K562 (cell line): ENCODE results near the gene DNASE2. TPM values are rescaled to one million over a fixed set of nuclear protein-coding genes. Genes with fewer than 3 reads are reported as not detected.

ENCODE experiments used
- ATAC-seq: fragments of 200-7000 bp; cut with Tn5 transposase; 3 replicates; pipeline ENCODE4 v1.9.1; 2020; ENCODE audit warnings: moderate library complexity
- BruUV-seq: library from RNA; stranded (reverse); fragments of 400-500 nt; replicated peaks from 2 replicates; lab custom pipeline; 2021; lab: Mats Ljungman, UMichigan
- CTCF ChIA-PET: fragments of 300-600 bp; formaldehyde crosslinking; extraction: SDS; loops from one replicate; lab custom pipeline; 2021; ENCODE audit warnings: low intra/inter-chr PET ratio; lab: Yijun Ruan, JAX
- POLR2A ChIA-PET: fragments of 300-600, 350-650 bp; sonication (Branson Sonifier 250); formaldehyde crosslinking; extraction: SDS; loops from one replicate; lab custom pipeline; 2021; ENCODE audit warnings: antibody characterized with exemption, inconsistent platforms; lab: Yijun Ruan, JAX
- DNase-seq, 4 experiments: peaks; one replicate each; pipeline versions ENCODE4 v3.0.0 to v3.0.0-alpha.2; 2011 to 2018; ENCODE audit warnings: low spot score in 3 of 4, mixed read lengths in 3 of 4; ENCODE audit errors: extremely low read depth in 1 of 4
- FAIRE-seq: peaks from 2 replicates; lab custom pipeline; 2011; peaks lifted over from hg19 to GRCh38; lab: Jason Lieb, UNC
- H2AFZ ChIP-seq: 2 replicates; pipeline ENCODE4 v1.6.0; 2011; ENCODE audit warnings: low read depth, low read length, control low read depth, inconsistent platforms
- H3K27ac ChIP-seq: fragments of 200-600 bp; 3 replicates; pipeline ENCODE4 v1.8.0; 2011; ENCODE audit warnings: low read depth, mild to moderate bottlenecking, control low read depth, inconsistent platforms, low read length, moderate library complexity, mixed read lengths; ENCODE audit errors: extremely low read depth
- H3K27me3 ChIP-seq, 2 experiments: fragments of 300-600 bp in 1 of 2; 2 replicates in 1 of 2; 3 replicates in 1 of 2; pipeline versions ENCODE4 v1.6.0 to v1.8.0; 2011; ENCODE audit warnings: inconsistent platforms in 2 of 2, low read length in 2 of 2, mild to moderate bottlenecking in 1 of 2, mixed read lengths in 1 of 2, moderate library complexity in 1 of 2; ENCODE audit not compliant: control insufficient read depth in 2 of 2, insufficient read depth in 2 of 2
- H3K36me3 ChIP-seq: fragments of 300-600 bp; 3 replicates; pipeline ENCODE4 v1.8.0; 2011; ENCODE audit warnings: mild to moderate bottlenecking, low read length, inconsistent platforms; ENCODE audit not compliant: control insufficient read depth, insufficient read depth
- H3K4me1 ChIP-seq, 2 experiments: fragments of 200-600 bp in 1 of 2; replicated peaks in 1 of 2; 2 replicates in 1 of 2; 3 replicates in 1 of 2; pipeline versions ENCODE4 v1.5.1 to v1.8.0; 2011; ENCODE audit warnings: inconsistent platforms in 2 of 2, low read length in 2 of 2, mild to moderate bottlenecking in 1 of 2, mixed read lengths in 1 of 2, moderate library complexity in 1 of 2; ENCODE audit not compliant: control insufficient read depth in 2 of 2, insufficient read depth in 2 of 2
- H3K4me2 ChIP-seq: 2 replicates; pipeline ENCODE4 v1.6.1; 2011; ENCODE audit warnings: low read length, control low read depth, inconsistent platforms, mixed read lengths; ENCODE audit not compliant: insufficient read depth
- H3K4me3 ChIP-seq: fragments of 200-600 bp; sonication (generic), shearing (Covaris generic); 2 replicates; pipeline ENCODE4 v1.5.1; 2016; ENCODE audit warnings: control low read depth, inconsistent platforms
- H3K79me2 ChIP-seq: fragments of 200-600 bp; 3 replicates; pipeline ENCODE4 v1.8.0; 2011; ENCODE audit warnings: low read length, inconsistent platforms; ENCODE audit not compliant: control insufficient read depth, insufficient read depth
- H3K9ac ChIP-seq, 2 experiments: 2 replicates each; pipeline versions ENCODE4 v1.6.0 to v1.6.1; 2011; ENCODE audit warnings: low read depth in 2 of 2, low read length in 2 of 2, control low read depth in 1 of 2, inconsistent platforms in 1 of 2, mild to moderate bottlenecking in 1 of 2, mixed read lengths in 1 of 2; ENCODE audit not compliant: insufficient read depth in 1 of 2
- H3K9me1 ChIP-seq: one replicate; pipeline ENCODE4 v1.6.0; 2011; ENCODE audit warnings: inconsistent platforms, mild to moderate bottlenecking, low read length, moderate library complexity; ENCODE audit not compliant: control insufficient read depth, insufficient read depth
- H3K9me3 ChIP-seq: replicated peaks from 2 replicates; pipeline ENCODE4 v1.5.1; 2011; ENCODE audit warnings: low read depth, low read length, inconsistent platforms; ENCODE audit not compliant: control insufficient read depth, insufficient read depth
- H4K20me1 ChIP-seq: replicated peaks from 2 replicates; pipeline ENCODE4 v1.6.1; 2011; ENCODE audit warnings: low read length, inconsistent platforms, mixed read lengths; ENCODE audit not compliant: control insufficient read depth, insufficient read depth
- FOS ChIP-seq: IDR thresholded peaks from 3 replicates; pipeline ENCODE4 v1.6.1; 2011; ENCODE audit not compliant: insufficient read length; ENCODE audit errors: extremely low read depth
- FOXA3 ChIP-seq, 2 experiments: fragments of 450-650 bp in 1 of 2; sonication (generic) in 1 of 2; formaldehyde crosslinking; IDR thresholded peaks in 1 of 2; conservative IDR thresholded peaks in 1 of 2; 2 replicates each; pipeline versions ENCODE4 v1.4.0 to v1.8.0; 2020 to 2022; ENCODE audit warnings: mild to moderate bottlenecking in 2 of 2, missing genetic modification reagents in 1 of 2
- PRDM10 ChIP-seq: fragments of 450-650 bp; IDR thresholded peaks from 2 replicates; pipeline ENCODE4 v1.6.1; 2018; ENCODE audit not compliant: partially characterized antibody
- WGBS: fragments of 100-300 bp; shearing (Covaris generic); methylation state at CpG from one replicate; pipeline ENCODE4 v1.1.6; 2016; ENCODE audit warnings: low coverage, mixed read lengths; ENCODE audit not compliant: insufficient coverage; ENCODE audit errors: missing lambda C conversion rate; 5-methylcytosine and 5-hydroxymethylcytosine counted together
- in situ Hi-C: fragments of 300-500 bp; cut with MboI; formaldehyde crosslinking; loops from 4 replicates; pipeline ENCODE4 v1.15.0; 2018; ENCODE audit warnings: inconsistent platforms, mixed read lengths
- intact Hi-C: fragments of 100-400 bp; cut with micrococcal nuclease; formaldehyde crosslinking; loops from 2 replicates; pipeline ENCODE4 v1.14.2; 2022
- polyA plus RNA-seq, 8 experiments: library from polyadenylated mRNA; depleted of rRNA in 4 of 8; stranded (reverse) in 5 of 8; unstranded in 3 of 8; fragments of >200 nt; fragmentation: Nextera tagmentation in 2 of 8; fragmentation: Illumina TruSeq in 1 of 8; extraction: Ambion mirVana in 2 of 8; extraction: Trizol in 1 of 8; gene quantifications; 2 replicates each; pipeline versions ENCODE4 v1.2.1 to v1.2.3, GENCODE V29; 2011 to 2014; ENCODE audit warnings: inconsistent platforms in 1 of 8, missing spikeins in 1 of 8
- total RNA-seq, 7 experiments: library from RNA; depleted of rRNA in 6 of 7; stranded (reverse); fragments of >200 nt in 6 of 7; fragmentation: Illumina TruSeq in 2 of 7; extraction: Trizol in 2 of 7; gene quantifications; 2 replicates each; pipeline versions ENCODE4 v1.2.1 to v1.2.3, GENCODE V29; 2011 to 2021; ENCODE audit warnings: low replicate concordance in 1 of 7

Gene DNASE2
- total and polyA plus RNA-seq, 9 of the 15 experiments (the other 6 are each of a cell fraction or from before 2014, with no cell fraction given): 4.4 to 27.0 (median 20.2) TPM

- Histone ChIP-seq H3K27me3 (no peaks in the 10 kb centered on the region), H3K9me3 (peaks cover 2% of the 10 kb centered on the region; the same call in 1 of the 2 replicates), H3K4me3 (no peak overlapping the region)
- BruUV-seq: no TSS peak
- intact Hi-C loops: no loop called here
- no peak for TF ChIP-seq FOS
- TF ChIP-seq PRDM10: peak; percentile 26
- 0 out of 4 replicates have a peak, but pooled peaks of 1 of the 2 experiments have one; percentile 21 for TF ChIP-seq FOXA3 (CRISPR knock-in tag; conservative IDR thresholded peaks at IDR 0.05 in 1 of 2, IDR thresholded peaks at IDR 0.05 in 1 of 2)
- TF ChIP-seq, all 486 proteins: peak for 2
- ChIA-PET POLR2A (interaction anchor here (1.0 to 3.3 kb wide), 3 partner anchors 9 to 49 kb away, joined by 3 to 37 read pairs (median 23); partner anchors contain the start of genes DNASE2 and KLF1), CTCF (no interaction called here)
- peaks cover 4 to 40% of the 10 kb centered on the region in 2 experiments; a peak in 4 of 5 replicates for H3K4me1 ChIP-seq
- no peak overlapping the region for H3K9ac ChIP-seq
- H3K4me2 ChIP-seq: no peak overlapping the region
- no peaks in the 10 kb centered on the region for H4K20me1 ChIP-seq
- no peaks in the 10 kb centered on the region for H3K9me1 ChIP-seq
- no peak overlapping the region for H2AFZ ChIP-seq
- 40% methylated on average over 4 of the region's 5 CpGs for WGBS
- no peaks in the 10 kb centered on the region for H3K79me2 ChIP-seq
- in situ Hi-C loops: no loop called here
- H3K36me3 ChIP-seq: peaks cover 18% of the 10 kb centered on the region; the same call in 2 of the 3 replicates
- ATAC-seq (peak; percentile 51), DNase-seq (peak in 3 of 4 experiments; percentile 28 to 59 (median 53)), FAIRE-seq (peak; percentile 44)
- H3K27ac ChIP-seq: no peak overlapping the region
Observed at GRCh38 chr19:12872255-12872654, 9.0 kb downstream of the DNASE2 start.
